ENCODE results near the gene PINLYP.

PINLYP gene

GRCh38 chr19:43575156-43575950 is at the start of gene PINLYP, which contains the start of gene XRCC1:
Gene PINLYP, plus strand, starts transcription at chr19:43575801. Its CDS starts 1,391 bp downstream, at chr19:43577192.
Gene XRCC1, minus strand, starts transcription at chr19:43575527. Its CDS starts 69 bp downstream, at chr19:43575458.
- DNase-seq: peak; percentile 99
- peak; percentile 58 for TF ChIP-seq POLR2A (IDR thresholded peaks at IDR 0.05; ENCODE audit: low read length)
- no peak for TF ChIP-seq GATA1 (IDR thresholded peaks at IDR 0.05; ENCODE audit: low read depth, low read length)

- DNase-seq: peak in 1 of 2 experiments; percentile 27
- TF ChIP-seq POLR2A (IDR thresholded peaks at IDR 0.05; ENCODE audit: low read length): no peak
- no peak for TF ChIP-seq GATA1 (IDR thresholded peaks at IDR 0.05; ENCODE audit: low read depth, low read length)
Measured at GRCh38 chr19:43525836-43526771, 49.5 kb upstream of the PINLYP start.

- TF ChIP-seq POLR2A (IDR thresholded peaks at IDR 0.05; ENCODE audit: low read length) (peak; percentile 35), GATA1 (IDR thresholded peaks at IDR 0.05; ENCODE audit: low read depth, low read length) (no peak)
- peak; percentile 78 for DNase-seq
Measured at GRCh38 chr19:43526884-43527859, 48.4 kb upstream of the PINLYP start, which contains the start of gene ETHE1. Gene ETHE1, minus strand, starts transcription at chr19:43527201. Its CDS starts 24 bp downstream, at chr19:43527177.

GRCh38 chr19:43527860-43528622 is 47.6 kb upstream of the PINLYP start:
- peak in 1 of 2 experiments; percentile 23 for DNase-seq
- TF ChIP-seq POLR2A (IDR thresholded peaks at IDR 0.05; ENCODE audit: low read length) (no peak), GATA1 (IDR thresholded peaks at IDR 0.05; ENCODE audit: low read depth, low read length) (no peak)

GRCh38 chr19:43532571-43532961 is 43.0 kb upstream of the PINLYP start:
- no peak for TF ChIP-seq POLR2A (IDR thresholded peaks at IDR 0.05; ENCODE audit: low read length)
- no peak for TF ChIP-seq GATA1 (IDR thresholded peaks at IDR 0.05; ENCODE audit: low read depth, low read length)
- no peak for DNase-seq

GRCh38 chr19:43532962-43533545 is 42.5 kb upstream of the PINLYP start, which contains the start of gene ZNF575:
Gene ZNF575, plus strand, starts transcription at chr19:43533188. Its CDS starts 1,235 bp downstream, at chr19:43534423.
- DNase-seq: peak; percentile 82 to 89
- TF ChIP-seq GATA1 (IDR thresholded peaks at IDR 0.05; ENCODE audit: low read depth, low read length) (no peak), POLR2A (IDR thresholded peaks at IDR 0.05; ENCODE audit: low read length) (peak; percentile 32)

GRCh38 chr19:43533546-43534304 is 41.9 kb upstream of the PINLYP start:
- DNase-seq: peak; percentile 98 to 99
- TF ChIP-seq POLR2A (IDR thresholded peaks at IDR 0.05; ENCODE audit: low read length): no peak
- TF ChIP-seq GATA1 (IDR thresholded peaks at IDR 0.05; ENCODE audit: low read depth, low read length): no peak

- no peak for DNase-seq
- TF ChIP-seq POLR2A (IDR thresholded peaks at IDR 0.05; ENCODE audit: low read length) (no peak), GATA1 (IDR thresholded peaks at IDR 0.05; ENCODE audit: low read depth, low read length) (no peak)
Measured at GRCh38 chr19:43534305-43534815, 41.2 kb upstream of the PINLYP start.

GRCh38 chr19:43534816-43535761 is 40.5 kb upstream of the PINLYP start:
- peak; percentile 56 to 59 for DNase-seq
- TF ChIP-seq POLR2A (IDR thresholded peaks at IDR 0.05; ENCODE audit: low read length) (no peak), GATA1 (IDR thresholded peaks at IDR 0.05; ENCODE audit: low read depth, low read length) (no peak)

- peak in 1 of 2 experiments; percentile 10 for DNase-seq
- no peak for TF ChIP-seq GATA1 (IDR thresholded peaks at IDR 0.05; ENCODE audit: low read depth, low read length)
- no peak for TF ChIP-seq POLR2A (IDR thresholded peaks at IDR 0.05; ENCODE audit: low read length)
Measured at GRCh38 chr19:43538922-43539321, 36.7 kb upstream of the PINLYP start.
